ENCODE results near the gene MPL. TPM values are rescaled to one million over a fixed set of nuclear protein-coding genes. Genes with fewer than 3 reads are reported as not detected.

Gene MPL
- total and polyA plus RNA-seq, 4 donors, result 0.03 to 1.0 TPM; not detected in 2

GRCh38 chr1:43313771-43314170 lies 23.8 kb upstream of the MPL start (continued):
- TF ChIP-seq REST (IDR thresholded peaks at IDR 0.05), result peak; percentile 20

DNA sequence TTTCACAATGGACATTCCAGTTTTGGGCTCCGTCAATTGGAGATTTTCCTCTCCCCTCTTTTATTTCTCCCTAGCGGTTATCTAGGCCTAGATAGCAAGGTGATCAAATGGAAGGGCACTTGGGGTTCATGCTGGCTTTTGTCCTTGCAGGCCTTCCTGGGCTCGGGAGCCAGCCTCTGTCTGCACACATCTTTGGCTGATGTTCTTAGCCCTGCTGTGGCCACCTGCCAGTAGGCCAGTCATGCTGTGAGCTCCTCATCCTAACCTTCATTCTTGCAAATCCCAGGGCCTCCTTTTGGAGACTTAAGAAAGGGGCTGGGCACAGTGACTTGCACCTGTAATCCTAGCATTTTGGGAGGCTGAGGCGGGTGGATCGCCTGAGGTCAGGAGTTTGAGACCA lies 23.4 kb upstream of the MPL start:
- H3K27me3 ChIP-seq (ENCODE audit: control insufficient read depth in 4 of 4, insufficient read depth in 4 of 4, low read length in 3 of 4), result no peaks in the 10 kb centered on the region
- TF ChIP-seq EGR1 (IDR thresholded peaks at IDR 0.05; ENCODE audit: low read depth in 2 of 2) (no peak), FOXA1 (IDR thresholded peaks at IDR 0.05) (no peak), SP1 (IDR thresholded peaks at IDR 0.05) (no peak), TAF1 (conservative IDR thresholded peaks at IDR 0.05) (no peak), YY1 (IDR thresholded peaks at IDR 0.05) (no peak), JUND (IDR thresholded peaks at IDR 0.05) (no peak), NR2F2 (IDR thresholded peaks at IDR 0.05) (no peak)
- TF ChIP-seq, protein P1, sequence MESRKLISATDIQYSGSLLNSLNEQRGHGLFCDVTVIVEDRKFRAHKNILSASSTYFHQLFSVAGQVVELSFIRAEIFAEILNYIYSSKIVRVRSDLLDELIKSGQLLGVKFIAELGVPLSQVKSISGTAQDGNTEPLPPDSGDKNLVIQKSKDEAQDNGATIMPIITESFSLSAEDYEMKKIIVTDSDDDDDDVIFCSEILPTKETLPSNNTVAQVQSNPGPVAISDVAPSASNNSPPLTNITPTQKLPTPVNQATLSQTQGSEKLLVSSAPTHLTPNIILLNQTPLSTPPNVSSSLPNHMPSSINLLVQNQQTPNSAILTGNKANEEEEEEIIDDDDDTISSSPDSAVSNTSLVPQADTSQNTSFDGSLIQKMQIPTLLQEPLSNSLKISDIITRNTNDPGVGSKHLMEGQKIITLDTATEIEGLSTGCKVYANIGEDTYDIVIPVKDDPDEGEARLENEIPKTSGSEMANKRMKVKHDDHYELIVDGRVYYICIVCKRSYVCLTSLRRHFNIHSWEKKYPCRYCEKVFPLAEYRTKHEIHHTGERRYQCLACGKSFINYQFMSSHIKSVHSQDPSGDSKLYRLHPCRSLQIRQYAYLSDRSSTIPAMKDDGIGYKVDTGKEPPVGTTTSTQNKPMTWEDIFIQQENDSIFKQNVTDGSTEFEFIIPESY (IDR thresholded peaks at IDR 0.05), result no peak
- H3K27ac ChIP-seq (ENCODE audit: low read depth in 1 of 2, low read length in 2 of 2), result peak overlapping the region; percentile 13 to 15
- H3K4me1 ChIP-seq (ENCODE audit: control insufficient read depth in 4 of 4, insufficient read depth in 4 of 4, low read length in 3 of 4), result peaks cover 13 to 37% (median 26%) of the 10 kb centered on the region in 4 donors
- 73% methylated on average over 5 of the region's 5 CpGs for WGBS
- no peak overlapping the region for H3K4me3 ChIP-seq (ENCODE audit: low read depth in 1 of 3, low read length in 3 of 3)
- peaks cover 0 to 1% (median 0%) of the 10 kb centered on the region in 4 donors for H3K36me3 ChIP-seq (ENCODE audit: control insufficient read depth in 4 of 4, insufficient read depth in 3 of 4, low read depth in 1 of 4, low read length in 3 of 4)
- no peaks in the 10 kb centered on the region for H3K9me3 ChIP-seq (ENCODE audit: control insufficient read depth in 4 of 4, low read length in 3 of 4)
- DNase-seq (ENCODE audit: low spot score), result no peak
- no peak overlapping the region for H3K9ac ChIP-seq (ENCODE audit: low read depth in 1 of 2, low read length in 2 of 2)

DNA sequence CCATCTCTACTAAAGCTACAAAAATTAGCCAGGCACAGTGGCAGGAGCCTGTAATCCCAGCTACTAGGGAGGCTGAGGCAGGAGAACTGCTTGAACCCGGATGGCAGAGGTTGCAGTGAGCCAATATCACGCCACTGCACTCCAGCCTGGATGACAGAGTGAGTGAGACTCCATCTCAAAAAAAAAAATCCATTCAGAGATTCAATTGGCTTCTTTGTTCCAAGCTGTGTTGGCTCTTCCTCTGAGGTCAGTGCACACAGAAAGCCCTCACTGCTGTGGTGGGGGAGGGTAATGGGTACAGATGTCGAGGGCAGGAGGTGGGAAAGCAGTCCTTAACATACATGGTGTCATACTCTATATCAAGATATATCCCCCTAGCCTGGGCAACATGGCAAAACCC lies 22.1 kb upstream of the MPL start:
- no peak for TF ChIP-seq FOXA2 (IDR thresholded peaks at IDR 0.05)
- TF ChIP-seq GABPA (IDR thresholded peaks at IDR 0.05 in 1 of 2, conservative IDR thresholded peaks at IDR 0.05 in 1 of 2), result no peak
- TF ChIP-seq, protein P1 (IDR thresholded peaks at IDR 0.05), result no peak
- TF ChIP-seq FOXA1 (IDR thresholded peaks at IDR 0.05), result no peak
- TF ChIP-seq JUND (IDR thresholded peaks at IDR 0.05), result no peak
- no peak for TF ChIP-seq SP1 (IDR thresholded peaks at IDR 0.05)
- TF ChIP-seq TAF1 (conservative IDR thresholded peaks at IDR 0.05), result no peak
- no peak for TF ChIP-seq NR2F2 (IDR thresholded peaks at IDR 0.05)
- no peak for TF ChIP-seq REST (IDR thresholded peaks at IDR 0.05)
- TF ChIP-seq YY1 (IDR thresholded peaks at IDR 0.05), result no peak
- TF ChIP-seq HNF4G (IDR thresholded peaks at IDR 0.05), result no peak
- TF ChIP-seq EGR1 (IDR thresholded peaks at IDR 0.05; ENCODE audit: low read depth in 2 of 2), result no peak
- no peak for TF ChIP-seq RXRA (IDR thresholded peaks at IDR 0.05)
- H3K9ac ChIP-seq (ENCODE audit: low read depth in 1 of 2, low read length in 2 of 2), result no peak overlapping the region
- whole genome bisulfite sequencing, result 72% methylated on average over 3 of the region's 3 CpGs
- H3K27ac ChIP-seq (ENCODE audit: low read depth in 1 of 2, low read length in 2 of 2), result no peak overlapping the region
- H3K9me3 ChIP-seq (ENCODE audit: control insufficient read depth in 4 of 4, low read length in 3 of 4), result no peaks in the 10 kb centered on the region
- no peaks in the 10 kb centered on the region for H3K27me3 ChIP-seq (ENCODE audit: control insufficient read depth in 4 of 4, insufficient read depth in 4 of 4, low read length in 3 of 4)
- H3K4me1 ChIP-seq (ENCODE audit: control insufficient read depth in 4 of 4, insufficient read depth in 4 of 4, low read length in 3 of 4), result peaks cover 13 to 37% (median 26%) of the 10 kb centered on the region in 4 donors
- H3K36me3 ChIP-seq (ENCODE audit: control insufficient read depth in 4 of 4, insufficient read depth in 3 of 4, low read depth in 1 of 4, low read length in 3 of 4), result peaks cover 0 to 4% (median 0%) of the 10 kb centered on the region in 4 donors
- no peak for DNase-seq (ENCODE audit: low spot score)
- no peak overlapping the region for H3K4me3 ChIP-seq (ENCODE audit: low read depth in 1 of 3, low read length in 3 of 3)
